NCI-H345 treated with DMSO at 0.1 percent for 48 hours (cell line): ENCODE results near the gene LAD1.

Experiments
- DNase-seq: peaks from one replicate; lab custom pipeline; 2025; ENCODE audit not compliant: unreplicated experiment; lab: John Stamatoyannopoulos, UW

Gene LAD1

GRCh38 chr1:201366696-201367095 is 32.4 kb downstream of the LAD1 start:
- no peak for DNase-seq

DNA sequence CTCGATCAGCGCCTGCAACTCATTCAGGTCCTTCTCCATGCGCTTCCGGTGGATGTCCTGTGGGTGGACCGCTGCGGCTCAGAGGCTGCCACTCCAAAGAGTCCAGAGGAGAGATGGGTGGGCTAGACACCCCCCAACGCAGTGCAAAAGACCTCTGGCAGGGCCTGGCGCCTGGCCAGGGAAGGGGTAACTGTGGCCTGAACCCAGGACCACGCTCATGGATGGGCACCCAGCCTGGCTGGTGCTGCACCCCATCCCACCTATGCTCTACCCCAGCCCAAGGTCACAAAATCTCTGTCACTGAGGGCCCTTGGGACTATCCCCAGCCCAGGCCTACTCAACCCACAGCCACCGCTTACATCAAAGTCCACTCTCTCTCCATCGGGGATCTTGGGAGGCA is 33.9 kb downstream of the LAD1 start:
- DNase-seq, result no peak

GRCh38 chr1:201364808-201365105 is 34.4 kb downstream of the LAD1 start:
- no peak for DNase-seq

GRCh38 chr1:201363467-201363866 is 35.7 kb downstream of the LAD1 start:
- no peak for DNase-seq

GRCh38 chr1:201362906-201363305 is 36.2 kb downstream of the LAD1 start:
- no peak for DNase-seq

DNA sequence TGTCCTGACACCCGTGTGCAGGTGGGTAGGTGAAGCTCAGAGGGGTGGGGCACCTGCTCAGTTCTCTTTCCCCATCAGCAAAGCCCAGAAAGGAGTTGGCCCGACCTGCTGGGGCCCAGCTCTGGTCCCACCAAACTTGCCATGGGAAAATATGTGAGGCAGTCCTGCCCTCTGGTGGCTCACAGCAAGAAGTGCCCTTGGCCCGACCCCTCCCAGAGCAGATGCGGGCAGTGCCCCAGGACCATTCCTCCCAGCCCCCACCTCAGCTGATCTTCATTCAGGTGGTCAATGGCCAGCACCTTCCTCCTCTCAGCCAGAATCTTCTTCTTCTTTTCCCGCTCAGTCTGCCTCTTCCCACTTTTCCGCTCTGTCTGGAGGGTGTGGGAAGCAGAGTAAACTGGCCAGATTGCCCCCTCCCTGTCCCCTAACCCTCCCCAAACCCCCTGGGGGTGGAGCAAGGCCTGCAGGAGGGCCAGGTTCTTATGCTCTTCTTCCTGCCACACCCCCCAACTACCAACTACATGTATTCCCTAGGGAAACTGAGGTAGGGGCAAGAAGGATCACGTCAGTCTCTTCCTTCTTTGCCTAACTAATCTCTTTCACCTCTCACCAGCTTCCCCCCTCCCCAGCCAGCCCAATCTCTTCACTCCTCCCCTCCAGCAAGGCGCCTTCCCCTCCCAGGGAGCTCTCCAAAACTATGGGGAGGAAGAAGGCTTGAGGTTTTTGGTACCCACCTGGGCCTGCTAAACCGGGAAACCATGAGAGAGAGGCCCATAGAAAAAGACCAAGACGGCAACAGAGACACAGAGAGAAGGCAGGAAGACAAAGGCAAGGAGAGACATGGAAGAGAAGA is 37.2 kb downstream of the LAD1 start:
- DNase-seq, result peak; percentile 17

GRCh38 chr1:201360901-201361651 is 38.0 kb downstream of the LAD1 start:
- DNase-seq, result no peak

GRCh38 chr1:201360486-201360885 is 38.6 kb downstream of the LAD1 start:
- no peak for DNase-seq

GRCh38 chr1:201359873-201360210 is 39.3 kb downstream of the LAD1 start:
- DNase-seq, result no peak

- DNase-seq, result no peak
Measured at GRCh38 chr1:201359031-201359872, 39.9 kb downstream of the LAD1 start.

GRCh38 chr1:201358596-201358995 is 40.5 kb downstream of the LAD1 start:
- DNase-seq, result no peak

- DNase-seq, result no peak
Measured at GRCh38 chr1:201357636-201358348, 41.3 kb downstream of the LAD1 start.

- no peak for DNase-seq
Measured at GRCh38 chr1:201357211-201357610, 41.9 kb downstream of the LAD1 start.

GRCh38 chr1:201356701-201357100 is 42.4 kb downstream of the LAD1 start:
- DNase-seq, result no peak

- no peak for DNase-seq
Measured at GRCh38 chr1:201356236-201356635, 42.9 kb downstream of the LAD1 start.

GRCh38 chr1:201355471-201355870 is 43.7 kb downstream of the LAD1 start:
- DNase-seq, result no peak

GRCh38 chr1:201354901-201355295 is 44.2 kb downstream of the LAD1 start:
- DNase-seq, result no peak

- no peak for DNase-seq
Measured at GRCh38 chr1:201354151-201354900, 44.8 kb downstream of the LAD1 start.

DNA sequence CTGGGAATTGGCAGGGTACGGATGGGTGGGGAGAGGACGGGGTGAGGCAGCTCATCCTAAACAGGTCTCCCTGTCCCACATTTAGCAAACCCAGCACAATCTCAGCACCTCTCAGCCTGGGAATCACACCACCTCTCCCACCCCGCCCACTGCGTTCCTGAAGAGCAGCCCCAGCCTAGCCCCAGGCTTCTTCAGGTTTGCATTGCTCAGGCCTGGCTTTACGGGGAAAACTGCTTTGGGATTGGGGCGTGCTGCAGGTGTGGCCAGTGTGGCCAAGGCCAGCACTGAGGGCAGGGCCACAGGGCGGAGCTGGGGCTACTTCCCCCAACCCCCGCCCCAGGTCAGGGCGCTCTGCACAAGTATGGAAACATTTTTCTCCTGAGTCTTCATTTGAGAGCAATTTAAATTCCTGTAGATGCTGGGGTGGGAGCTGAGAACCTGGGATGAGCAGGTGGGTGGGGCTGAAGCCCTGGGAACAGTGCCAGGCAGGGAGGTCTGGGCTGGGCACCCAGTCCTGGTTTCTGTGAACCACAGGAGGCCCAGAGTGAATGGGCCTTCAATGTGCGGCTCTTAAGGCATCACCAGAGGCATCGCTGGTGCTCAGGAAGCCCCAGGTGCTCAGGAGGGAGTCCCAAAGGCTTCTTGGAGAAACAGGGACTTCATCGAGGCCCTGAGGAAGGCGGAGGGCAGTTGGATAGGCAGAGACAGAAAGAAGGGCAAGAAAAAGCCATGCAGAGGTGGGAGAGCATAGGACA is 45.8 kb downstream of the LAD1 start:
- DNase-seq, result no peak

GRCh38 chr1:201351617-201352016 is 47.5 kb downstream of the LAD1 start:
- no peak for DNase-seq
